OCI-LY1 (cell line): Measurements from ENCODE around the gene SMIM7.

ENCODE experiments used
- H2AFZ ChIP-seq: fragments of 200-600 bp; sonication (generic), shearing (Covaris generic); 2 replicates; pipeline ENCODE4 v1.6.0; 2014; ENCODE audit warnings: antibody characterized with exemption, mild to moderate bottlenecking, low read length
- H3F3A ChIP-seq: fragments of 200-600 bp; sonication (generic), shearing (Covaris generic); 2 replicates; pipeline ENCODE4 v1.6.0; 2014; ENCODE audit warnings: mild to moderate bottlenecking, antibody characterized with exemption, low read length, moderate library complexity; ENCODE audit not compliant: insufficient read depth
- H3K27ac ChIP-seq: fragments of 200-600 bp; sonication (generic); 2 replicates; pipeline ENCODE4 v1.5.1; 2014; ENCODE audit warnings: low read length, mixed run types, mild to moderate bottlenecking, low read depth; ENCODE audit not compliant: poor library complexity, severe bottlenecking
- H3K27me3 ChIP-seq: fragments of 200-600 bp; sonication (generic); 2 replicates; pipeline ENCODE4 v1.6.0; 2014; ENCODE audit warnings: antibody characterized with exemption, mild to moderate bottlenecking, low read length, moderate library complexity; ENCODE audit not compliant: insufficient read depth
- H3K36me3 ChIP-seq: fragments of 200-600 bp; sonication (generic); 2 replicates; pipeline ENCODE4 v1.6.1; 2014; ENCODE audit warnings: mild to moderate bottlenecking, antibody characterized with exemption, low read length, moderate library complexity, mixed read lengths; ENCODE audit not compliant: insufficient read depth
- H3K4me1 ChIP-seq: fragments of 200-600 bp; sonication (generic); 2 replicates; pipeline ENCODE4 v1.5.1; 2014; ENCODE audit warnings: mild to moderate bottlenecking, low read length, moderate library complexity; ENCODE audit not compliant: insufficient read depth, severe bottlenecking
- H3K4me2 ChIP-seq: fragments of 200-600 bp; sonication (generic), shearing (Covaris generic); 2 replicates; pipeline ENCODE4 v1.6.1; 2014; ENCODE audit warnings: low read length
- H3K4me3 ChIP-seq: fragments of 200-600 bp; sonication (generic); 2 replicates; pipeline ENCODE4 v1.5.1; 2014; ENCODE audit warnings: low read length, low read depth, mild to moderate bottlenecking, mixed read lengths; ENCODE audit not compliant: poor library complexity, severe bottlenecking
- H3K79me2 ChIP-seq: fragments of 200-600 bp; shearing (Covaris generic); 2 replicates; pipeline ENCODE4 v1.6.1; 2016; ENCODE audit warnings: mixed run types, low read length, mixed read lengths; ENCODE audit not compliant: insufficient read depth
- H3K9ac ChIP-seq: fragments of 200-600 bp; sonication (generic), shearing (Covaris generic); 2 replicates; pipeline ENCODE4 v1.6.1; 2014; ENCODE audit warnings: mild to moderate bottlenecking, low read length, mixed read lengths
- H3K9me2 ChIP-seq: fragments of 200-600 bp; sonication (generic), shearing (Covaris generic); 2 replicates; pipeline ENCODE4 v1.6.1; 2014; ENCODE audit warnings: low read depth, mild to moderate bottlenecking, low read length, mixed read lengths
- H3K9me3 ChIP-seq: fragments of 200-600 bp; shearing (Covaris generic); 2 replicates; pipeline ENCODE4 v1.6.1; 2014; ENCODE audit warnings: low read length, mixed read lengths
- H4K20me1 ChIP-seq: fragments of 200-600 bp; sonication (generic), shearing (Covaris generic); 2 replicates; pipeline ENCODE4 v1.6.0; 2016; ENCODE audit warnings: mild to moderate bottlenecking, low read length; ENCODE audit not compliant: insufficient read depth
- CTCF ChIP-seq: fragments of 200-600 bp; sonication (generic), shearing (Covaris generic); IDR thresholded peaks from 2 replicates; pipeline ENCODE4 v1.5.1; 2017; ENCODE audit warnings: mild to moderate bottlenecking, antibody characterized with exemption, low read length, moderate library complexity, mixed read lengths
- EZH2 ChIP-seq: fragments of 200-600 bp; sonication (generic), shearing (Covaris generic); IDR thresholded peaks from 2 replicates; pipeline ENCODE4 v1.8.0; 2017; ENCODE audit warnings: borderline replicate concordance, mixed run types, mild to moderate bottlenecking, antibody characterized with exemption, low read length, moderate library complexity, mixed read lengths

Gene SMIM7

GRCh38 chr19:16608290-16608739, 51.6 kb downstream of the SMIM7 start:
- Histone ChIP-seq H3K79me2 (peaks cover 92% of the 10 kb centered on the region), H3K4me2 (peak overlapping the region; percentile 12; the same call in 1 of the 2 replicates)
- TF ChIP-seq CTCF (no peak), EZH2 (no peak)

DNA sequence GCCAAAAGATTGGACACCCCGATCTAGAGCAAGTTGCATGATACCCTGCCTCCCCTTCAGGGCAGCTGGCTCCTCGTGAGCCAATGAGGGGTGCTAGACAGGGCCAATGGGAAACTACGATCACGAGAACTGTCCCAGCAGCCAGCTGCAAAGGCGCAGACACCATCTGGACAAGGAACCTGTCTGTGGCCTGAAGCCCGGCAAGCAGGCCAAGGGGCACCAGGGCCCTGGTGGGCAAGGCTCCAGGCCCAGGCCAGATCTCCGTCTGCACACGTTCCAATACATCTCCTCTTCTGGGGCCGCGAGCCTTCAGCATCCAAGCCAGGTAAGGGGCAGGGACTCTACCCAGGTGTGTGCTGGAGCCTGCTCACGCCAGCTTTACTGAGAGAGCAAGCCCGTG, 52.1 kb downstream of the SMIM7 start:
- H3K9ac ChIP-seq = no peak overlapping the region

More at GRCh38 chr19:16608290-16608739, 51.6 kb downstream of the SMIM7 start:
- Histone ChIP-seq H3K4me3 (no peak overlapping the region), H2AFZ (no peak overlapping the region), H3K36me3 (no peaks in the 10 kb centered on the region), H4K20me1 (no peaks in the 10 kb centered on the region), H3K27ac (peak overlapping the region; percentile 48), H3K9me3 (no peaks in the 10 kb centered on the region), H3K27me3 (no peaks in the 10 kb centered on the region), H3K4me1 (peaks cover 73% of the 10 kb centered on the region), H3K9me2 (no peaks in the 10 kb centered on the region), H3F3A (no peaks in the 10 kb centered on the region), H3K9ac (no peak overlapping the region)

GRCh38 chr19:16605553-16605994, 54.4 kb downstream of the SMIM7 start:
- no peaks in the 10 kb centered on the region for H3F3A ChIP-seq
- peaks cover 8% of the 10 kb centered on the region; the same call in 1 of the 2 replicates for H3K36me3 ChIP-seq
- peak overlapping the region; percentile 65 for H3K27ac ChIP-seq
- TF ChIP-seq CTCF (peak; percentile 20; the same call in 1 of the 2 replicates), EZH2 (no peak)
- peaks cover 90% of the 10 kb centered on the region for H3K79me2 ChIP-seq
- peaks cover 85% of the 10 kb centered on the region for H3K4me1 ChIP-seq
- peak overlapping the region; percentile 17; the same call in 1 of the 2 replicates for H3K9ac ChIP-seq
- H3K9me3 ChIP-seq = no peaks in the 10 kb centered on the region
- H4K20me1 ChIP-seq = no peaks in the 10 kb centered on the region
- H2AFZ ChIP-seq = no peak overlapping the region
- no peak overlapping the region for H3K4me3 ChIP-seq
- H3K9me2 ChIP-seq = no peaks in the 10 kb centered on the region
- H3K27me3 ChIP-seq = no peaks in the 10 kb centered on the region
- H3K4me2 ChIP-seq = peak overlapping the region; percentile 47

More for the DNA sequence above, 52.1 kb downstream of the SMIM7 start:
- Histone ChIP-seq H3K27ac (peak overlapping the region; percentile 48), H3K4me2 (peak overlapping the region; percentile 12; the same call in 1 of the 2 replicates), H3K9me3 (no peaks in the 10 kb centered on the region), H3K4me1 (peaks cover 78% of the 10 kb centered on the region), H2AFZ (no peak overlapping the region), H3K79me2 (peaks cover 92% of the 10 kb centered on the region), H3F3A (no peaks in the 10 kb centered on the region), H3K4me3 (no peak overlapping the region), H4K20me1 (no peaks in the 10 kb centered on the region), H3K9me2 (no peaks in the 10 kb centered on the region), H3K27me3 (no peaks in the 10 kb centered on the region), H3K36me3 (no peaks in the 10 kb centered on the region)
- TF ChIP-seq CTCF = no peak
- no peak for TF ChIP-seq EZH2
